Measurements from ENCODE around the gene TRPM5.

The TRPM5 gene

GRCh38 chr11:2470495-2470894 is 26.2 kb upstream of the TRPM5 start:
- DNase-seq: no peak

GRCh38 chr11:2468363-2469235 is 24.3 kb upstream of the TRPM5 start:
- no peak for DNase-seq

- DNase-seq: no peak
These were observed 23.4 kb upstream of the TRPM5 start for GRCh38 chr11:2467695-2468055.

- DNase-seq: no peak
These were observed 22.8 kb upstream of the TRPM5 start for GRCh38 chr11:2466869-2467694.

GRCh38 chr11:2466069-2466801 is 21.9 kb upstream of the TRPM5 start:
- no peak for DNase-seq

GRCh38 chr11:2465202-2466068 is 21.1 kb upstream of the TRPM5 start:
- no peak for DNase-seq

- DNase-seq: no peak
These were observed 20.3 kb upstream of the TRPM5 start for GRCh38 chr11:2464451-2465165.

- DNase-seq: no peak
These were observed 19.5 kb upstream of the TRPM5 start for GRCh38 chr11:2463766-2464277.

GRCh38 chr11:2462986-2463765 is 18.9 kb upstream of the TRPM5 start:
- DNase-seq: peak; percentile 15

GRCh38 chr11:2462543-2462985 is 18.2 kb upstream of the TRPM5 start:
- no peak for DNase-seq

GRCh38 chr11:2461956-2462542 is 17.7 kb upstream of the TRPM5 start:
- DNase-seq: no peak

- DNase-seq: no peak
These were observed 17.1 kb upstream of the TRPM5 start for GRCh38 chr11:2461253-2461955.

- no peak for DNase-seq
These were observed 16.4 kb upstream of the TRPM5 start for GRCh38 chr11:2460540-2461252.

- no peak for DNase-seq
These were observed 15.7 kb upstream of the TRPM5 start for GRCh38 chr11:2459796-2460531.

- no peak for DNase-seq
These were observed 14.9 kb upstream of the TRPM5 start for GRCh38 chr11:2459016-2459725.

- no peak for DNase-seq
These were observed 14.0 kb upstream of the TRPM5 start for GRCh38 chr11:2458321-2458720.

GRCh38 chr11:2453436-2453835 is 9.1 kb upstream of the TRPM5 start:
- no peak for DNase-seq

Data from 8988T (cell line).